GM21381 (cell line): ENCODE measurements around the gene TRPV3.
"Not testable (repeated sequence)": the region's sequence is repeated elsewhere in the genome, so short reads cannot be mapped to it uniquely, and the experiment has no call there.

Source experiments
- ATAC-seq: cut with Tn5 transposase; IDR thresholded peaks from one replicate; pipeline ENCODE4 v1.9.1; 2021; ENCODE audit warnings: mild to moderate bottlenecking, moderate library complexity; ENCODE audit not compliant: unreplicated experiment

Gene TRPV3

GRCh38 chr17:3475812-3476610 lies 81.6 kb downstream of the TRPV3 start, which contains the start of gene ASPA:
TSS of gene ASPA (plus strand) at chr17:3475997. CDS start at chr17:3476160, 163 bp downstream.
- no peak for ATAC-seq

GRCh38 chr17:3475251-3475685 lies 82.3 kb downstream of the TRPV3 start:
- no peak for ATAC-seq

DNA sequence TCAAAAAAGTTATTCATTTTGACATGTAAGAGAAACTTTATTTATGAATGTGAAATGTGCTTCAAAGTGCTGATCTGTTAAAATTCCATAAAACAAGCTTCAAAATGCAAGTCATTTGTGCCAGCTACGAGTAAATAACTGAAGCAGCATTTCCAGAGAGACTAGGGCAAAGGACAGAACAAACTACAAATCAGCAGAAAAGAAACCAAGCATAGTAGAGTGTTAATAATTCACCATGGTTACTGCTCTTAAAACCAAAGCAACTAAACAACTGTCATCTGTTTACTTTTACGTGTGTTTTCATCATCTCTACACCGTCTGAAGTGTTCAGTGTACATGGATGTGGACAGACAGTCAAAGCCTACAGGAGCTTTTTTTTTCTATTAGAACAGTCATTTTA lies 83.4 kb downstream of the TRPV3 start:
- ATAC-seq: no peak

DNA sequence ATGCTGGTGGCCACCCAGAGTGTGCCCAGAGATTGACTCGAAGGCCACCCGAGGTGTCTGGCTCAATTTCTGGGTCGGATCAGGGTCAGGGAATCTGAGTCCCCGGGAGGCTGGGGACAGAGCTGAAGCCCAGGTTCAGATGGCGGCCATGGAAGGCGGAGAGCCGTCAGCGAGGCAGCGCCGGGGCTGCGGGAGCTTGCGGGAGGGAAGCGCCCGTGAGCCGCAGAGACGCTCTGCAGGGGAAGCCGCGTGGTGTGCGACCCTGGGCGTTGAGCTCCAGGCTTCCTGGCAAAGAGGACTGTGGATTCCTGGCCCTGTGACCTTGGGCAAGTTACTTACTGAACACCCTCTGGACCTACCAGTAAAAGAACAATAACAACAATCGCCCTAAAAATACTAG lies 85.5 kb downstream of the TRPV3 start:
- ATAC-seq: no peak

DNA sequence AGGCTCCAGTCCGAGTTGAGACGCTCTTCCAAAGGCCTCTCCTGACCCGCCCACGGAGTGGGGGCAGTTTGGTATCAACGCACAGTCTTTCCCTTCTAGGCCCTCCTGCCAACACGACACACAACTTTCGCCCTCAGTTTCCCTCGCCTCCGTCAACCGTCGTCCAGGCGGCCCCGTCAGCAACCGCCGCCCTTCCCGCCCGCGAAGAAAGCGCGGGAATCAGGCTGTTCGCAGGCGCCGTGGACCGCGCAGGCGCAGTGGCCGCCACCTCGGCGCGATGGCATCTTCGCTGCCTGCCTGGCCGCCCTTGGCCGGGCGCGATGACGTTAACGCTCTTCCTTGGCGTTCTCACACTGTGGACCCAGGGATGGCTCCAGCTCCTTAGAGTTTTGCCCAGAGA lies 86.0 kb downstream of the TRPV3 start, which contains the start of gene SPATA22:
SPATA22 (minus strand) TSS at position 221 of the 400 bp plus-strand sequence. CDS start 2,494 bp downstream, outside the sequence.
- no peak for ATAC-seq

DNA sequence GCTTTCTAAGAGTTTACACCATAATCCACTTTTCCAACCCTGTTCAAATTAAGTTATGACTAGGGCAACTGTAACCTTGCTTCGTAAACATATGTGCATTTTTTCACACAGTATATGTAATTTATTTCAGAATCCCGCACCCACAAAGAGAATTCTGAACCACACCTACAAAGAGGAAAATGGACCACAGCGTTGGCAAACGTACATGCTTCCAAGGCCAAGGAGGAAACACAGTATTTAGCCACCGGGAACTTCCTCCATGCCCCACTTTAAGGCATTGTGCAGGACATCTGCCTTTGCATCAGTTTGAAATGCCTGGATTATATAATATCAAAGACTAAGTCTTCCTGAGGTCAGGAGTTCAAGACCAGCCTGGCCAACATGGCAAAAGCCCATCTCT lies 88.1 kb downstream of the TRPV3 start:
- no peak for ATAC-seq

DNA sequence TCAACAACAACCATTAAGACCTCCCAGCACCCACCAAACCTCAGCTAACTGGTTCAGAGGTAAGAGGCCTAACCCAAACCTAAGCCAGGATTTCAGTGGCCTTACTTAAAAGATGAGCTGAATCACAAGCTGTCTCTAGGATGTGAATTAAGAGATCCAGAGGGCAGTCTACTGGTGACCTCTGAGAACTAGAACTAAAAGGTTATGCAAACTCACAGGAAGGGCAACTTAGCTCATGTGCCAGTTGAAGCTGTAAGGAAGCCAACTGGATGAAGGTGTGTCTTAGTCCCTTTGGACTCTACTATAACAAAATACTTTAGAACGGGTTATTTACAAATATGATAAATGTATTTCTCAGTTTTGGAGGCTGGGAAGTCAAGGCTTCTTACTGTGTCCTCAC lies 91.3 kb downstream of the TRPV3 start:
- ATAC-seq: not testable (repeated sequence)
